Stomach smooth muscle (tissue), 2 donors: Measurements from ENCODE around the gene RNF128.
"Not testable (repeated sequence)": the region's sequence is repeated elsewhere in the genome, so short reads cannot be mapped to it uniquely, and the experiment has no call there.

Source experiments
- H3K27ac ChIP-seq: one replicate; pipeline ENCODE4 v1.7.0; 2013; ENCODE audit warnings: mild to moderate bottlenecking, low read length, inconsistent platforms
- H3K27me3 ChIP-seq, 2 donors: one replicate each; pipeline ENCODE4 v1.7.0; 2013; ENCODE audit warnings: low read length in 2 of 2; ENCODE audit not compliant: insufficient read depth in 2 of 2, control insufficient read depth in 1 of 2
- H3K36me3 ChIP-seq, 2 donors: one replicate each; pipeline ENCODE4 v1.7.0; 2013; ENCODE audit warnings: low read length in 2 of 2; ENCODE audit not compliant: control insufficient read depth in 2 of 2, insufficient read depth in 2 of 2
- H3K4me1 ChIP-seq: one replicate; pipeline ENCODE4 v1.7.0; 2013; ENCODE audit warnings: low read length; ENCODE audit not compliant: control insufficient read depth, insufficient read depth
- H3K4me3 ChIP-seq, 2 donors: one replicate each; pipeline ENCODE4 v1.7.0; 2013; ENCODE audit warnings: low read length in 2 of 2
- H3K9ac ChIP-seq, 2 donors: one replicate each; pipeline ENCODE4 v1.7.0; 2013; ENCODE audit warnings: low read length in 2 of 2, mild to moderate bottlenecking in 1 of 2
- H3K9me3 ChIP-seq, 2 donors: one replicate each; pipeline ENCODE4 v1.7.0; 2013; ENCODE audit warnings: low read length in 2 of 2; ENCODE audit not compliant: control insufficient read depth in 2 of 2
- donor health status: healthy.
- donor health status: Pancreatic carcinoma.

Gene RNF128

GRCh38 chrX:106802388-106803275 is 76.1 kb downstream of the RNF128 start, which contains the start of gene TBC1D8B:
Gene TBC1D8B, plus strand, starts transcription at chrX:106802673. Its CDS starts 181 bp downstream, at chrX:106802854.
- Histone ChIP-seq H3K9ac (peak within 1 kb of the TSS; percentile 3 to 48), H3K36me3 (no peaks in the 10 kb centered on the region), H3K4me1 (peaks cover 2% of the 10 kb centered on the region), H3K9me3 (no peaks in the 10 kb centered on the region), H3K4me3 (peak within 1 kb of the TSS; percentile 48 to 79), H3K27me3 (peaks cover 0 to 18% of the 10 kb centered on the region in 2 donors), H3K27ac (no peak within 1 kb of the TSS)

DNA sequence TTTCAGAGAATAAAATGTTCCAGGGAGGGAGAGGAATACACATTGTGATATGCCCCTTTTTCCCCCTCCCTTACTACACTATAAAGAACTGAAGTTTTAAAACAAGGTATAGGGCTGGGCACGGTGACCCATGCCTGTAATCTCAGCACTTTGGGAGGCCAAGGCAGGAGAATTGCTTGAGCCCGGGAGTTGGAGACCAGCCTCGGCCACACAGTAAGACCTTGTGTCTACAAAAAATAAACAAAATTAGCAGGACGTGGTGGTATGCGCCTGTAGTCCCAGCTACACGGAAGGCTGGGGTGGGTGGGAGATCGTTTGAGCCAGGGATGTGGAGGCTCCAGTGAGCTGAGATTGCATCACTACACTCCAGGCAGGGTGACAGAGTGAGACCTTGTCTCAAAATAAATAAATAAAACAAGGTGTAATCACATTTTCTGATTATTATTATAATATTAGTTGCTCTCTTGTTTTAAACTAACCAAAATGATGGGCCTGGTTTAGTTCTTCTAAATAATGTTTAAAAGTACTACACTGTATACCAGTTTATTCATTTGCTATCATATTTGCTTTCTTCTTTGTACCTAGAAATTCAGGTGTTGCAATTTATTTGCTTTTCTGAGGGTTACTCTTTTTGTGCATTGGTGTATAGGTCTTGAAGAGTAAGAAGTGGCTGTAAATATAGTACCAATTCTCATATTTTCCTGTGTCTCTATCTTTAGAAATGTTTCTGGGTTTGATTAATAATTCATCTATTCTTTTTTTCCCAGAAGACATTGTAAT is 84.8 kb downstream of the RNF128 start:
- Histone ChIP-seq H3K27me3 (no peaks in the 10 kb centered on the region), H3K9ac (no peak overlapping the region), H3K4me3 (no peak overlapping the region), H3K4me1 (no peaks in the 10 kb centered on the region), H3K9me3 (no peaks in the 10 kb centered on the region), H3K27ac (no peak overlapping the region), H3K36me3 (no peaks in the 10 kb centered on the region)

DNA sequence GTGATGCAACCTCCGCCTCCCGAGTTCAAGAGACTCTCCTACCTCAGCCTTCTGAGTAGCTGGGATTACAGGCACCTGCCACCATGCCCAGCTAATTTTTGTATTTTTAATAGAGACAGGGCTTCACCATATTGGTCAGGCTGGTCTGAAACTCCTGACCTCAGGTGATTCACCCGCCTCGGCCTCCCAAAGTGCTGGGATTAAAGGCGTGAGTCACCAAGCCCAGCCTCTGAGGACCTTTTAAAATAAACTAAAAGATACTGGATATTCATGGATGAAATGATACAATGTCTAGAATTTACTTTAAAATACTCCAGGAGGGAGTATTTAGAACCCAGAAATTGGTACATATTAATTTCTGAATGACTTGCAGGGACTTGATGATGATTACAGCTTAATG is 86.4 kb downstream of the RNF128 start:
- H3K27ac ChIP-seq, H3K9me3 ChIP-seq, H3K27me3 ChIP-seq, H3K36me3 ChIP-seq, H3K9ac ChIP-seq, H3K4me3 ChIP-seq, H3K4me1 ChIP-seq: not testable (repeated sequence)

DNA sequence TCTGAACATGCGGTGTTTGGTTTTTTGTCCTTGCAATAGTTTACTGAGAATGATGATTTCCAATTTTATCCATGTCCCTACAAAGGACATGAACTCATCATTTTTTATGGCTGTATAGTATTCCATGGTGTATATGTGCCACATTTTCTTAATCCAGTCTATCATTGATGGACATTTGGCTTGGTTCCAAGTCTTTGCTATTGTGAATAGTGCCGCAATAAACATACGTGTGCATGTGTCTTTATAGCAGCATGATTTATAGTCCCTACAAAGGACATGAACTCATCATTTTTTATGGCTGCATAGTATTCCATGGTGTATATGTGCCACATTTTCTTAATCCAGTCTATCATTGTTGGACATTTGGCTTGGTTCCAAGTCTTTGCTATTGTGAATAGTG is 87.6 kb downstream of the RNF128 start:
- H3K9ac ChIP-seq, H3K9me3 ChIP-seq, H3K4me3 ChIP-seq, H3K27me3 ChIP-seq, H3K27ac ChIP-seq, H3K36me3 ChIP-seq, H3K4me1 ChIP-seq: not testable (repeated sequence)
